MM.1S (cell line): ENCODE data around the gene TENM4.

ENCODE experiments used
- CTCF ChIP-seq: fragments of 300-600 bp; sonication (generic); IDR thresholded peaks from 2 replicates; pipeline ENCODE4 v1.5.1; 2016; ENCODE audit warnings: antibody characterized with exemption, low read length, mixed read lengths
- EZH2 ChIP-seq: fragments of 300-600 bp; sonication (generic); optimal IDR thresholded peaks from 2 replicates; pipeline ENCODE3; 2017; ENCODE audit warnings: low read depth, mild to moderate bottlenecking, antibody characterized with exemption, low read length, mixed read lengths
- EZH2phosphoT487 ChIP-seq: fragments of 300-600 bp; sonication (generic); IDR thresholded peaks from 2 replicates; pipeline ENCODE4 v1.6.1; 2018; ENCODE audit warnings: antibody characterized with exemption, low read length

- TF ChIP-seq CTCF (no peak), EZH2 (no peak), EZH2phosphoT487 (no peak)
Measured at GRCh38 chr11:78801161-78801884, 639.5 kb downstream of the TENM4 start.
